ENCODE data around the gene PADI4. TPM values are rescaled to one million over a fixed set of nuclear protein-coding genes. Genes with fewer than 3 reads are reported as not detected.

Gene PADI4
- total and polyA plus RNA-seq, 2 of the 4 experiments (the other 2 are of a cell fraction), result not detected

- BruUV-seq (replicated peaks), result no TSS peak
- Histone ChIP-seq H3K4me2 (ENCODE audit: low read depth, low read length) (no peak overlapping the region), H3K4ac (ENCODE audit: low read depth, low read length) (no peak overlapping the region), H2AFZ (replicated peaks; ENCODE audit: low read length, poor library complexity) (no peak overlapping the region), H3K4me3 (ENCODE audit: insufficient read depth, low read depth, low read length) (no peak overlapping the region), H4K20me1 (ENCODE audit: insufficient read depth, low read length) (no peaks in the 10 kb centered on the region), H3K14ac (replicated peaks; ENCODE audit: low read depth, low read length) (no peak overlapping the region), H2BK15ac (ENCODE audit: low read depth, low read length) (no peak overlapping the region), H2BK120ac (ENCODE audit: low read depth, low read length) (no peak overlapping the region), H3K79me1 (ENCODE audit: low read depth in 1 of 2, low read length in 2 of 2) (no peaks in the 10 kb centered on the region), H3K9ac (ENCODE audit: low read depth, low read length) (no peak overlapping the region), H3K9me3 (ENCODE audit: control insufficient read depth, insufficient read depth, low read length) (no peaks in the 10 kb centered on the region), H4K8ac (ENCODE audit: low read depth in 2 of 2, low read length in 2 of 2) (no peak overlapping the region), H3K23ac (ENCODE audit: low read depth, low read length) (no peak overlapping the region), H2AK5ac (ENCODE audit: low read depth, low read length) (no peak overlapping the region), H2BK5ac (ENCODE audit: low read depth, low read length, poor library complexity, severe bottlenecking) (no peak overlapping the region), H2BK20ac (ENCODE audit: low read depth, low read length) (no peak overlapping the region), H3K4me1 (ENCODE audit: control insufficient read depth, insufficient read depth, low read length) (no peaks in the 10 kb centered on the region), H2AK9ac (replicated peaks; ENCODE audit: low read depth, low read length, poor library complexity) (no peak overlapping the region), H3K9me1 (ENCODE audit: insufficient read depth, low read length) (no peaks in the 10 kb centered on the region), H3K27ac (ENCODE audit: insufficient read depth, low read length) (no peak overlapping the region), H4K91ac (ENCODE audit: insufficient read depth, low read depth, low read length) (no peak overlapping the region), H3K18ac (ENCODE audit: low read depth, low read length) (no peak overlapping the region), H3K56ac (ENCODE audit: extremely low read depth, insufficient read depth, low read length) (no peak overlapping the region), H4K5ac (ENCODE audit: low read depth, low read length) (no peak overlapping the region), H3K27me3 (ENCODE audit: control insufficient read depth, insufficient read depth, low read length) (peaks cover 54% of the 10 kb centered on the region), H3K36me3 (ENCODE audit: control insufficient read depth, insufficient read depth, low read length) (no peaks in the 10 kb centered on the region)
- POLR2A ChIA-PET (ENCODE audit: unreplicated experiment), result no interaction called here
- CTCF ChIA-PET, result no interaction called here
- DNase-seq, result no peak
- no peak for TF ChIP-seq CTCF (conservative IDR thresholded peaks at IDR 0.05; ENCODE audit: low read depth, low read length)
- no peak for TF ChIP-seq RCOR1 (IDR thresholded peaks at IDR 0.05; ENCODE audit: insufficient replicate concordance, low read length)
- no peak for TF ChIP-seq MAZ (IDR thresholded peaks at IDR 0.05; ENCODE audit: borderline replicate concordance, low read depth, low read length)
- TF ChIP-seq, protein P1, sequence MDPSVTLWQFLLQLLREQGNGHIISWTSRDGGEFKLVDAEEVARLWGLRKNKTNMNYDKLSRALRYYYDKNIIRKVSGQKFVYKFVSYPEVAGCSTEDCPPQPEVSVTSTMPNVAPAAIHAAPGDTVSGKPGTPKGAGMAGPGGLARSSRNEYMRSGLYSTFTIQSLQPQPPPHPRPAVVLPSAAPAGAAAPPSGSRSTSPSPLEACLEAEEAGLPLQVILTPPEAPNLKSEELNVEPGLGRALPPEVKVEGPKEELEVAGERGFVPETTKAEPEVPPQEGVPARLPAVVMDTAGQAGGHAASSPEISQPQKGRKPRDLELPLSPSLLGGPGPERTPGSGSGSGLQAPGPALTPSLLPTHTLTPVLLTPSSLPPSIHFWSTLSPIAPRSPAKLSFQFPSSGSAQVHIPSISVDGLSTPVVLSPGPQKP (IDR thresholded peaks at IDR 0.05; ENCODE audit: borderline replicate concordance, low read depth, low read length), result no peak
- TF ChIP-seq MAFK (IDR thresholded peaks at IDR 0.05; ENCODE audit: low read depth, low read length), result no peak
- no peak for TF ChIP-seq FOS (IDR thresholded peaks at IDR 0.05; ENCODE audit: low read depth, low read length)
- no peak for TF ChIP-seq CHD1 (IDR thresholded peaks at IDR 0.05; ENCODE audit: low read depth, low read length)
- dilution Hi-C loops (cut with HindIII; ENCODE audit: low sequenced_read_pairs, unreplicated experiment) (no loop called here), in situ Hi-C loops (cut with MboI; ENCODE audit: low sequenced_read_pairs) (no loop called here), intact Hi-C loops (cut with micrococcal nuclease) (no loop called here)
- no CpG with 5 or more reads among the region's 2 CpGs for WGBS, 2 experiments (ENCODE audit: extremely low coverage in 2 of 2, insufficient read length in 1 of 2)
- no peak for ATAC-seq (ENCODE audit: low read depth)
Measured at GRCh38 chr1:17280894-17281293, 27.1 kb upstream of the PADI4 start.

All from IMR-90 (cell line).